HCT116 (cell line): ENCODE data around the gene NALCN. TPM values are rescaled to one million over a fixed set of nuclear protein-coding genes. Genes with fewer than 3 reads are reported as not detected.

Source experiments
- ATAC-seq: fragments of 200-7000 bp; cut with Tn5 transposase; 2 replicates; pipeline ENCODE4 v1.9.1; 2020; ENCODE audit warnings: mild to moderate bottlenecking, moderate library complexity
- BruUV-seq: library from RNA; stranded (reverse); fragments of 400-500 nt; replicated peaks from 2 replicates; lab custom pipeline; 2021; lab: Mats Ljungman, UMichigan
- CTCF ChIA-PET: fragments of 300-600 bp; sonication (Branson Sonifier 250); formaldehyde crosslinking; loops from one replicate; lab custom pipeline; 2021; ENCODE audit warnings: antibody characterized with exemption; lab: Charles Lee
- POLR2A ChIA-PET: fragments of 300-600, 350-600 bp; sonication (Branson Sonifier 250); formaldehyde crosslinking; loops from one replicate; lab custom pipeline; 2021; ENCODE audit warnings: antibody characterized with exemption; lab: Charles Lee
- RAD21 ChIA-PET, 2 experiments: fragments of 300-600 bp; sonication (Branson Sonifier 250); formaldehyde crosslinking; loops; one replicate each; lab custom pipeline; 2023; ENCODE audit warnings: low total read pairs in 2 of 2; ENCODE audit not compliant: uncharacterized antibody in 2 of 2, unreplicated experiment in 2 of 2, low non-redundant PET in 1 of 2; lab: Charles Lee
- DNase-seq: peaks from one replicate; pipeline ENCODE4 v3.0.0-alpha.2; 2010; ENCODE audit warnings: low read depth, low spot score
- H2AFZ ChIP-seq: fragments of 200-600 bp; shearing (Covaris generic), sonication (generic); 2 replicates; pipeline ENCODE4 v1.6.1; 2017; ENCODE audit warnings: low read depth, mixed run types, mixed read lengths, antibody characterized with exemption, low read length; ENCODE audit not compliant: poor library complexity, severe bottlenecking
- H3K27ac ChIP-seq: 2 replicates; pipeline ENCODE4 v1.5.1; 2012; ENCODE audit warnings: low read depth, low read length
- H3K27me3 ChIP-seq: fragments of 200-600 bp; sonication (generic); 2 replicates; pipeline ENCODE4 v1.6.1; 2016; ENCODE audit warnings: mixed run types, low read length, mixed read lengths; ENCODE audit not compliant: insufficient read depth
- H3K36me3 ChIP-seq, 2 experiments: fragments of 200-500 bp in 1 of 2; fragments of 200-600 bp in 1 of 2; sonication (Bioruptor generic) in 1 of 2; sonication (generic) in 1 of 2; 2 replicates each; pipeline versions ENCODE4 v1.5.1 to v1.6.1; 2014 to 2016; ENCODE audit warnings: low read length in 2 of 2, inconsistent platforms in 1 of 2, mixed read lengths in 1 of 2, mixed run types in 1 of 2; ENCODE audit not compliant: insufficient read depth in 2 of 2, control insufficient read depth in 1 of 2
- H3K4me1 ChIP-seq, 2 experiments: fragments of 200-600 bp in 1 of 2; sonication (generic) in 1 of 2; 2 replicates each; pipeline versions ENCODE4 v1.5.1 to v1.6.1; 2012 to 2017; ENCODE audit warnings: low read length in 2 of 2, inconsistent platforms in 1 of 2, mild to moderate bottlenecking in 1 of 2, mixed read lengths in 1 of 2, mixed run types in 1 of 2, moderate library complexity in 1 of 2; ENCODE audit not compliant: insufficient read depth in 2 of 2, control insufficient read depth in 1 of 2
- H3K4me2 ChIP-seq: fragments of 200-600 bp; sonication (generic); 2 replicates; pipeline ENCODE4 v1.6.1; 2017; ENCODE audit warnings: mixed run types, low read length, mixed read lengths
- H3K4me3 ChIP-seq, 2 experiments: fragments of 200-600 bp in 1 of 2; sonication (generic) in 1 of 2; replicated peaks in 1 of 2; 2 replicates each; pipeline ENCODE4 v1.5.1; 2011 to 2016; ENCODE audit warnings: low read length in 2 of 2, control low read depth in 1 of 2, low read depth in 1 of 2, mild to moderate bottlenecking in 1 of 2, mixed read lengths in 1 of 2, mixed run types in 1 of 2
- H3K79me2 ChIP-seq: fragments of 200-600 bp; sonication (generic); 2 replicates; pipeline ENCODE4 v1.6.1; 2017; ENCODE audit warnings: mild to moderate bottlenecking, mixed run types, low read length, moderate library complexity, mixed read lengths; ENCODE audit not compliant: insufficient read depth
- H3K9ac ChIP-seq: fragments of 200-600 bp; sonication (generic); 2 replicates; pipeline ENCODE4 v1.6.1; 2016; ENCODE audit warnings: low read length, mixed read lengths
- H3K9me2 ChIP-seq: fragments of 200-600 bp; sonication (generic), shearing (Covaris generic); 2 replicates; pipeline ENCODE4 v1.6.1; 2017; ENCODE audit warnings: mixed run types, mild to moderate bottlenecking, moderate library complexity; ENCODE audit not compliant: insufficient read depth
- H3K9me3 ChIP-seq, 2 experiments: fragments of 200-500 bp in 1 of 2; fragments of 200-600 bp in 1 of 2; sonication (Bioruptor generic) in 1 of 2; sonication (generic) in 1 of 2; 2 replicates each; pipeline ENCODE4 v1.6.1; 2014 to 2017; ENCODE audit warnings: low read length in 2 of 2, mixed read lengths in 2 of 2, inconsistent platforms in 1 of 2, low read depth in 1 of 2, mild to moderate bottlenecking in 1 of 2, mixed run types in 1 of 2, moderate library complexity in 1 of 2; ENCODE audit not compliant: control insufficient read depth in 1 of 2, insufficient read depth in 1 of 2
- H4K20me1 ChIP-seq: fragments of 200-600 bp; sonication (generic), shearing (Covaris generic); 2 replicates; pipeline ENCODE4 v1.6.1; 2017; ENCODE audit warnings: mixed run types, mild to moderate bottlenecking, moderate library complexity; ENCODE audit not compliant: insufficient read depth
- CBX3 ChIP-seq: IDR thresholded peaks from 2 replicates; pipeline ENCODE4 v1.6.1; 2012; ENCODE audit warnings: low read depth
- EGR1 ChIP-seq: IDR thresholded peaks from 2 replicates; pipeline ENCODE4 v1.6.1; 2012; ENCODE audit warnings: low read depth
- FOSL1 ChIP-seq: IDR thresholded peaks from 2 replicates; pipeline ENCODE4 v1.6.1; 2012; ENCODE audit warnings: low read depth
- JUND ChIP-seq: IDR thresholded peaks from 2 replicates; pipeline ENCODE4 v1.6.1; 2012
- POLR2A ChIP-seq: IDR thresholded peaks from 2 replicates; pipeline ENCODE4 v1.7.0; 2011; ENCODE audit warnings: borderline replicate concordance; ENCODE audit not compliant: insufficient read depth, insufficient read length; ENCODE audit errors: extremely low read depth
- SP1 ChIP-seq: IDR thresholded peaks from 2 replicates; pipeline ENCODE4 v1.6.1; 2012; ENCODE audit warnings: low read depth
- TCF7L2 ChIP-seq: IDR thresholded peaks from 2 replicates; pipeline ENCODE4 v1.7.0; 2011; ENCODE audit warnings: borderline replicate concordance, inconsistent platforms; ENCODE audit not compliant: insufficient read depth, insufficient read length; ENCODE audit errors: extremely low read depth
- intact Hi-C: fragments of 100-400 bp; cut with micrococcal nuclease; formaldehyde crosslinking; loops from 2 replicates; pipeline ENCODE4 v1.10.0; 2022
- total RNA-seq: library from RNA; stranded (reverse); gene quantifications from one replicate; pipeline ENCODE4 v1.2.1, GENCODE V29; 2021; ENCODE audit not compliant: unreplicated experiment
- TF ChIP-seq, protein P1 (sequence below): IDR thresholded peaks from 2 replicates; pipeline ENCODE4 v1.6.1; 2012
- TF ChIP-seq, protein P2 (sequence below), 3 experiments: fragments of 200-600 bp in 1 of 3; sonication (generic) in 1 of 3; IDR thresholded peaks in 2 of 3; conservative IDR thresholded peaks in 1 of 3; 2 replicates each; pipeline ENCODE4 v1.5.1; 2012 to 2017; ENCODE audit warnings: low read depth in 2 of 3, low read length in 2 of 3, antibody characterized with exemption in 1 of 3, borderline replicate concordance in 1 of 3, control low read depth in 1 of 3, mild to moderate bottlenecking in 1 of 3, mixed read lengths in 1 of 3, mixed run types in 1 of 3, moderate library complexity in 1 of 3; ENCODE audit not compliant: insufficient read depth in 1 of 3

NALCN gene
- total RNA-seq, 1 experiment from 2014 or later: not detected

DNA sequence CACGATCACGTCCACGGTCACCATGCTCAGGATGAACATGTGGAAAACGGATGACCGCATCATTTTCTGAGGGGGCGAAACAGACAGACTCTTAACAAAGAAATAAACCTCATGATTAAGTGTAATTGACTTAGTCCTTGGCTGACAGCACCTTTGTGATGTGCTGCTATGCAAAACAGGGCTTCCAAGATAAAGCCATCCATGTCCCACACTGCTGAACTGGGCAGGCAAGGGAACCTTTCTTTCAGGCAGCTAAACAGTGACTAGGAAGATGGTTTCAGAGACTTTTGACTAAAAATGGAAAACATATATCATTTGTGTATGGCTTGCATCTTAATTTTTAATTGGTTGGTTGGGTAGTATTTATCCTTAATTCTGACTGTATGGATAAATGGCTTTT lies 157.8 kb downstream of the NALCN start:
- TSS peak; percentile 56 for BruUV-seq
- CTCF ChIA-PET: no interaction called here

GRCh38 chr13:101258071-101258470 lies 158.2 kb downstream of the NALCN start:
- peak; percentile 54 for DNase-seq
- H3K9ac ChIP-seq: 0 out of 2 replicates have a peak overlapping the region, but pooled peaks have one; percentile 7
- ChIA-PET POLR2A (no interaction called here), CTCF (no interaction called here), RAD21 (no interaction called here)
- peak overlapping the region in 1 of 2 experiments; percentile 10; a peak in 1 of 4 replicates for H3K4me3 ChIP-seq
- H3K79me2 ChIP-seq: no peaks in the 10 kb centered on the region
- no peaks in the 10 kb centered on the region for H3K27me3 ChIP-seq
- H3K36me3 ChIP-seq: no peaks in the 10 kb centered on the region
- H4K20me1 ChIP-seq: no peaks in the 10 kb centered on the region
- BruUV-seq: no TSS peak
- H3K27ac ChIP-seq: peak overlapping the region; percentile 56; the same call in 1 of the 2 replicates
- intact Hi-C loops: no loop called here
- TF ChIP-seq FOSL1 (0 out of 2 replicates have a peak, but pooled peaks have one; percentile 42), SP1 (no peak), JUND (peak; percentile 52), CBX3 (0 out of 2 replicates have a peak, but pooled peaks have one; percentile 22), TCF7L2 (peak; percentile 63)
- TF ChIP-seq, protein P1, sequence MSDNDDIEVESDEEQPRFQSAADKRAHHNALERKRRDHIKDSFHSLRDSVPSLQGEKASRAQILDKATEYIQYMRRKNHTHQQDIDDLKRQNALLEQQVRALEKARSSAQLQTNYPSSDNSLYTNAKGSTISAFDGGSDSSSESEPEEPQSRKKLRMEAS: no peak
- H3K4me2 ChIP-seq: peak overlapping the region; percentile 29
- peak; percentile 76 for ATAC-seq
- peaks cover 0 to 9% of the 10 kb centered on the region in 2 experiments; a peak in 1 of 4 replicates for H3K4me1 ChIP-seq
- H3K9me2 ChIP-seq: no peaks in the 10 kb centered on the region
- H3K9me3 ChIP-seq: 0 out of 4 replicates have a peak, but pooled peaks cover 0 to 3% of the 10 kb centered on the region in 2 experiments
- no peak overlapping the region for H2AFZ ChIP-seq

More for the DNA sequence above, 157.8 kb downstream of the NALCN start:
- ATAC-seq (peak; percentile 40; the same call in 1 of the 2 replicates), DNase-seq (no peak)
- Histone ChIP-seq H3K4me3 (peak overlapping the region in 1 of 2 experiments; percentile 10; a peak in 1 of 4 replicates), H3K27me3 (no peaks in the 10 kb centered on the region), H3K9me3 (no peaks in the 10 kb centered on the region), H3K9ac (0 out of 2 replicates have a peak overlapping the region, but pooled peaks have one; percentile 7), H3K27ac (peak overlapping the region; percentile 56; the same call in 1 of the 2 replicates), H3K4me2 (peak overlapping the region; percentile 29), H3K79me2 (no peaks in the 10 kb centered on the region), H3K9me2 (no peaks in the 10 kb centered on the region), H4K20me1 (no peaks in the 10 kb centered on the region), H3K36me3 (no peaks in the 10 kb centered on the region), H2AFZ (no peak overlapping the region), H3K4me1 (peaks cover 0 to 9% of the 10 kb centered on the region in 2 experiments; a peak in 1 of 4 replicates)
- POLR2A ChIA-PET: no interaction called here
- TF ChIP-seq POLR2A (no peak), SP1 (no peak), EGR1 (no peak), TCF7L2 (no peak)
- TF ChIP-seq, protein P2, sequence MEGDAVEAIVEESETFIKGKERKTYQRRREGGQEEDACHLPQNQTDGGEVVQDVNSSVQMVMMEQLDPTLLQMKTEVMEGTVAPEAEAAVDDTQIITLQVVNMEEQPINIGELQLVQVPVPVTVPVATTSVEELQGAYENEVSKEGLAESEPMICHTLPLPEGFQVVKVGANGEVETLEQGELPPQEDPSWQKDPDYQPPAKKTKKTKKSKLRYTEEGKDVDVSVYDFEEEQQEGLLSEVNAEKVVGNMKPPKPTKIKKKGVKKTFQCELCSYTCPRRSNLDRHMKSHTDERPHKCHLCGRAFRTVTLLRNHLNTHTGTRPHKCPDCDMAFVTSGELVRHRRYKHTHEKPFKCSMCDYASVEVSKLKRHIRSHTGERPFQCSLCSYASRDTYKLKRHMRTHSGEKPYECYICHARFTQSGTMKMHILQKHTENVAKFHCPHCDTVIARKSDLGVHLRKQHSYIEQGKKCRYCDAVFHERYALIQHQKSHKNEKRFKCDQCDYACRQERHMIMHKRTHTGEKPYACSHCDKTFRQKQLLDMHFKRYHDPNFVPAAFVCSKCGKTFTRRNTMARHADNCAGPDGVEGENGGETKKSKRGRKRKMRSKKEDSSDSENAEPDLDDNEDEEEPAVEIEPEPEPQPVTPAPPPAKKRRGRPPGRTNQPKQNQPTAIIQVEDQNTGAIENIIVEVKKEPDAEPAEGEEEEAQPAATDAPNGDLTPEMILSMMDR (IDR thresholded peaks at IDR 0.05 in 2 of 3, conservative IDR thresholded peaks at IDR 0.05 in 1 of 3; ENCODE audit: borderline replicate concordance in 1 of 3, insufficient read depth in 1 of 3, low read depth in 2 of 3, low read length in 2 of 3): no peak
- intact Hi-C loops: no loop called here
- RAD21 ChIA-PET: no interaction called here
